Hepatic stellate cell (primary cell): ENCODE measurements around the gene SPTLC1.
A peak's percentile ranks its signal among the peaks of the same experiment; 100 is the strongest.
"Not testable (repeated sequence)": the region's sequence is repeated elsewhere in the genome, so short reads cannot be mapped to it uniquely, and the experiment has no call there.

Experiments used
- DNase-seq: peaks from one replicate; pipeline ENCODE4 v3.0.0; 2011; ENCODE audit warnings: low spot score

Gene SPTLC1

GRCh38 chr9:92032891-92033290, 82.3 kb downstream of the SPTLC1 start:
- no peak for DNase-seq

- no peak for DNase-seq
Observed at GRCh38 chr9:92030367-92030766, 84.8 kb downstream of the SPTLC1 start.

- no peak for DNase-seq
Observed at GRCh38 chr9:92029553-92029952, 85.7 kb downstream of the SPTLC1 start.

GRCh38 chr9:92026206-92027002, 88.8 kb downstream of the SPTLC1 start:
- no peak for DNase-seq

GRCh38 chr9:92021785-92022541, 93.2 kb downstream of the SPTLC1 start:
- DNase-seq: peak; percentile 27

- no peak for DNase-seq
Observed at GRCh38 chr9:92019658-92020057, 95.6 kb downstream of the SPTLC1 start.

GRCh38 chr9:92010705-92011536, 104.3 kb downstream of the SPTLC1 start:
- DNase-seq: no peak

GRCh38 chr9:92010253-92010652, 105.0 kb downstream of the SPTLC1 start:
- not testable (repeated sequence) for DNase-seq

GRCh38 chr9:92008041-92008440, 107.2 kb downstream of the SPTLC1 start:
- no peak for DNase-seq

GRCh38 chr9:92004045-92004392, 111.2 kb downstream of the SPTLC1 start:
- no peak for DNase-seq

- no peak for DNase-seq
Observed at GRCh38 chr9:92003308-92004044, 111.7 kb downstream of the SPTLC1 start.

- not testable (repeated sequence) for DNase-seq
Observed at GRCh38 chr9:92001948-92002347, 113.3 kb downstream of the SPTLC1 start.

- DNase-seq: no peak
Observed at GRCh38 chr9:92001244-92001643, 114.0 kb downstream of the SPTLC1 start.

- DNase-seq: no peak
Observed at GRCh38 chr9:91995000-91995655, 120.1 kb downstream of the SPTLC1 start.

- DNase-seq: no peak
Observed at GRCh38 chr9:91994422-91994821, 120.8 kb downstream of the SPTLC1 start.

GRCh38 chr9:91992461-91993041, 122.7 kb downstream of the SPTLC1 start:
- no peak for DNase-seq

- no peak for DNase-seq
Observed at GRCh38 chr9:91991721-91992341, 123.4 kb downstream of the SPTLC1 start.

GRCh38 chr9:91986248-91986647, 129.0 kb downstream of the SPTLC1 start:
- DNase-seq: no peak

GRCh38 chr9:91985692-91986091, 129.5 kb downstream of the SPTLC1 start:
- no peak for DNase-seq
